Measurements from ENCODE around the gene CABP4. TPM values are rescaled to one million over a fixed set of nuclear protein-coding genes. Genes with fewer than 3 reads are reported as not detected.

Gene CABP4
- total RNA-seq, 4 donors from 2014 or later = 0.19 to 0.55 (median 0.30) TPM

GRCh38 chr11:67492801-67493547, 37.8 kb downstream of the CABP4 start:
- H3K4me1 ChIP-seq = no peaks in the 10 kb centered on the region
- no peak for DNase-seq
- no peak overlapping the region for H3K27ac ChIP-seq
- H3K27me3 ChIP-seq = no peaks in the 10 kb centered on the region
- H3K4me3 ChIP-seq = no peak overlapping the region
- intact Hi-C loops (cut with DNase I; ENCODE audit: low total_unique reads) = no loop called here
- no peak for ATAC-seq
- in situ Hi-C loops (cut with MboI; ENCODE audit: low sequenced_read_pairs in 4 of 4) = no loop called here
- TF ChIP-seq POLR2A (IDR thresholded peaks at IDR 0.05) = no peak
- no peaks in the 10 kb centered on the region for H3K9me3 ChIP-seq
- peaks cover 0 to 15% of the 10 kb centered on the region in 2 donors for H3K36me3 ChIP-seq

- ATAC-seq (no peak), DNase-seq (no peak)
- no peak overlapping the region for H3K4me3 ChIP-seq
- no peak for TF ChIP-seq CTCF (IDR thresholded peaks at IDR 0.05 in 4 of 5, conservative IDR thresholded peaks at IDR 0.05 in 1 of 5)
- no peak for TF ChIP-seq POLR2A (IDR thresholded peaks at IDR 0.05)
- H3K4me1 ChIP-seq = no peaks in the 10 kb centered on the region
- intact Hi-C loops (cut with DNase I; ENCODE audit: low total_unique reads) = no loop called here
- H3K9me3 ChIP-seq = no peaks in the 10 kb centered on the region
- peaks cover 0 to 14% of the 10 kb centered on the region in 2 donors for H3K36me3 ChIP-seq
- H3K27ac ChIP-seq = no peak overlapping the region
- in situ Hi-C loops (cut with MboI; ENCODE audit: low sequenced_read_pairs in 4 of 4) = no loop called here
- no peaks in the 10 kb centered on the region for H3K27me3 ChIP-seq
These were observed 38.6 kb downstream of the CABP4 start for GRCh38 chr11:67493548-67494370.

- DNase-seq (no peak), ATAC-seq (no peak)
- Histone ChIP-seq H3K27me3 (no peaks in the 10 kb centered on the region), H3K9me3 (no peaks in the 10 kb centered on the region), H3K4me3 (no peak overlapping the region), H3K4me1 (no peaks in the 10 kb centered on the region), H3K36me3 (peaks cover 0 to 7% of the 10 kb centered on the region in 2 donors), H3K27ac (no peak overlapping the region)
- in situ Hi-C loops (cut with MboI; ENCODE audit: low sequenced_read_pairs in 4 of 4) = no loop called here
- TF ChIP-seq POLR2A (IDR thresholded peaks at IDR 0.05) = no peak
- TF ChIP-seq CTCF (IDR thresholded peaks at IDR 0.05 in 4 of 5, conservative IDR thresholded peaks at IDR 0.05 in 1 of 5) = no peak
- intact Hi-C loops (cut with DNase I; ENCODE audit: low total_unique reads) = no loop called here
These were observed 39.4 kb downstream of the CABP4 start for GRCh38 chr11:67494371-67495233.

- peaks cover 0 to 5% of the 10 kb centered on the region in 2 donors for H3K36me3 ChIP-seq
- no peak overlapping the region for H3K27ac ChIP-seq
- TF ChIP-seq POLR2A (IDR thresholded peaks at IDR 0.05) (no peak), CTCF (IDR thresholded peaks at IDR 0.05 in 4 of 5, conservative IDR thresholded peaks at IDR 0.05 in 1 of 5) (no peak)
- no peaks in the 10 kb centered on the region for H3K9me3 ChIP-seq
- ATAC-seq (no peak), DNase-seq (no peak)
- in situ Hi-C loops (cut with MboI; ENCODE audit: low sequenced_read_pairs in 4 of 4) (no loop called here), intact Hi-C loops (cut with DNase I; ENCODE audit: low total_unique reads) (no loop called here)
- H3K4me3 ChIP-seq = no peak overlapping the region
- no peaks in the 10 kb centered on the region for H3K27me3 ChIP-seq
- H3K4me1 ChIP-seq = no peaks in the 10 kb centered on the region
These were observed 40.3 kb downstream of the CABP4 start for GRCh38 chr11:67495234-67496005.
